ENCODE measurements around the gene CYP46A1.

DNA sequence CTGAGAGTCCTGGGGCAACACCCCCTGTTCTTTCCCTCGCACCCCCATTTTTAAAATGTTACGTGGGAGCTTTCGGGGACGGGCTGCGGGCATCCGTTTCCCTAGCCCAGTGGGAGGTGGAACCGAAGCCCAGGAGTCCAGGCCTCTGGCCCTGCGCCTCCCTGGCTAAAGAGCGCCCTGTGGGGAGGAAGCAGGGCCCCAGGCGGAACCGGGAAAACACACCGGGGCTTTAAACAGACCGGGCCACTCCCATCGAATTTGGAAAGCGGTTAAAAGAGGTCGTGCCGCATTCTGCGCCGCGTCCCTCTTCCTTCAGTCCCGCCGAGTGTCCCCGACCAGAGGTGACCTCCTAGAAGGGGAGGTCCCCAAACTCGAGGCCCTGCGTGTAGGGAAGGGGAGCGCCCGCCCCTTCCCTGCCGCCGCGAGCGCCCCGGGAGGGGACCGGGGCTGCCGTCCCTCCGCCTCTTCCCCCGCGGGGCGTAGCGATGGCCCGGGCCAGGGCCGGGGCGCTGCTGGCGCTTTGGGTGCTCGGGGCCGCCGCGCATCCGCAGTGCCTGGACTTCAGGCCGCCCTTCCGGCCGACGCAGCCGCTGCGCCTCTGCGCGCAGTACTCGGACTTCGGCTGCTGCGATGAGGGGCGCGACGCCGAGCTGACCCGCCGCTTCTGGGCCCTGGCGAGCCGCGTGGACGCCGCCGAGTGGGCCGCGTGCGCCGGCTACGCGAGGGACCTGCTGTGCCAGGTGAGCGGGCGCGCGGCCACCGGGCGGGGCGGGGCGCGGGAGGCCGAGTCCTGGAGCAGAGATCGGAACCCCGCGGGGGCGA, 39.2 kb upstream of the CYP46A1 start, which contains the start of gene HHIPL1:
- TF ChIP-seq, protein P1, sequence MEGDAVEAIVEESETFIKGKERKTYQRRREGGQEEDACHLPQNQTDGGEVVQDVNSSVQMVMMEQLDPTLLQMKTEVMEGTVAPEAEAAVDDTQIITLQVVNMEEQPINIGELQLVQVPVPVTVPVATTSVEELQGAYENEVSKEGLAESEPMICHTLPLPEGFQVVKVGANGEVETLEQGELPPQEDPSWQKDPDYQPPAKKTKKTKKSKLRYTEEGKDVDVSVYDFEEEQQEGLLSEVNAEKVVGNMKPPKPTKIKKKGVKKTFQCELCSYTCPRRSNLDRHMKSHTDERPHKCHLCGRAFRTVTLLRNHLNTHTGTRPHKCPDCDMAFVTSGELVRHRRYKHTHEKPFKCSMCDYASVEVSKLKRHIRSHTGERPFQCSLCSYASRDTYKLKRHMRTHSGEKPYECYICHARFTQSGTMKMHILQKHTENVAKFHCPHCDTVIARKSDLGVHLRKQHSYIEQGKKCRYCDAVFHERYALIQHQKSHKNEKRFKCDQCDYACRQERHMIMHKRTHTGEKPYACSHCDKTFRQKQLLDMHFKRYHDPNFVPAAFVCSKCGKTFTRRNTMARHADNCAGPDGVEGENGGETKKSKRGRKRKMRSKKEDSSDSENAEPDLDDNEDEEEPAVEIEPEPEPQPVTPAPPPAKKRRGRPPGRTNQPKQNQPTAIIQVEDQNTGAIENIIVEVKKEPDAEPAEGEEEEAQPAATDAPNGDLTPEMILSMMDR (IDR thresholded peaks at IDR 0.05; ENCODE audit: insufficient read depth, low read length) = no peak
- no peak for TF ChIP-seq POLR2AphosphoS5 (IDR thresholded peaks at IDR 0.05; ENCODE audit: low read depth)
